IMR-90 (cell line): Measurements from ENCODE around the gene ABCG4.

Source experiments
- BHLHE40 ChIP-seq: fragments of 150-350 bp; IDR thresholded peaks from 2 replicates; pipeline ENCODE4 v1.6.1; 2016; ENCODE audit warnings: mild to moderate bottlenecking, low read depth, low read length
- CEBPB ChIP-seq: IDR thresholded peaks from 2 replicates; pipeline ENCODE4 v1.6.1; 2012; ENCODE audit warnings: low read depth, low read length, improper control_type of control experiment
- CHD1 ChIP-seq: IDR thresholded peaks from 2 replicates; pipeline ENCODE4 v1.6.1; 2012; ENCODE audit warnings: low read depth, low read length, improper control_type of control experiment
- ELK1 ChIP-seq: fragments of 150-350 bp; IDR thresholded peaks from 2 replicates; pipeline ENCODE4 v1.6.1; 2016; ENCODE audit warnings: low read depth, mild to moderate bottlenecking, low read length, moderate library complexity, borderline replicate concordance
- MAZ ChIP-seq: IDR thresholded peaks from 2 replicates; pipeline ENCODE4 v1.6.1; 2012; ENCODE audit warnings: low read depth, mild to moderate bottlenecking, low read length, improper control_type of control experiment, moderate library complexity, borderline replicate concordance
- MXI1 ChIP-seq: IDR thresholded peaks from 2 replicates; pipeline ENCODE4 v1.6.1; 2012; ENCODE audit warnings: low read depth, mild to moderate bottlenecking, low read length, moderate library complexity, borderline replicate concordance
- POLR2A ChIP-seq: IDR thresholded peaks from 2 replicates; pipeline ENCODE4 v1.6.1; 2012; ENCODE audit warnings: mild to moderate bottlenecking, low read depth, low read length
- RAD21 ChIP-seq: IDR thresholded peaks from 2 replicates; pipeline ENCODE4 v1.6.1; 2012; ENCODE audit warnings: low read length, improper control_type of control experiment
- RCOR1 ChIP-seq: IDR thresholded peaks from 2 replicates; pipeline ENCODE4 v1.6.1; 2012; ENCODE audit warnings: mild to moderate bottlenecking, low read length, improper control_type of control experiment; ENCODE audit not compliant: insufficient replicate concordance
- SMC3 ChIP-seq: fragments of 150-350 bp; IDR thresholded peaks from 2 replicates; pipeline ENCODE4 v1.6.1; 2016; ENCODE audit warnings: low read depth, mild to moderate bottlenecking, antibody characterized with exemption, low read length, moderate library complexity
- TF ChIP-seq, protein P1 (sequence below): conservative IDR thresholded peaks from 2 replicates; pipeline ENCODE4 v1.5.1; 2012; ENCODE audit warnings: mild to moderate bottlenecking, low read depth, low read length, improper control_type of control experiment
- TF ChIP-seq, protein P2 (sequence below): fragments of 150-350 bp; IDR thresholded peaks from 2 replicates; pipeline ENCODE4 v1.6.1; 2017; ENCODE audit warnings: mild to moderate bottlenecking, antibody characterized with exemption, low read length, low read depth

GRCh38 chr11:119188887-119189286 lies 40.0 kb downstream of the ABCG4 start:
- TF ChIP-seq, protein P1, sequence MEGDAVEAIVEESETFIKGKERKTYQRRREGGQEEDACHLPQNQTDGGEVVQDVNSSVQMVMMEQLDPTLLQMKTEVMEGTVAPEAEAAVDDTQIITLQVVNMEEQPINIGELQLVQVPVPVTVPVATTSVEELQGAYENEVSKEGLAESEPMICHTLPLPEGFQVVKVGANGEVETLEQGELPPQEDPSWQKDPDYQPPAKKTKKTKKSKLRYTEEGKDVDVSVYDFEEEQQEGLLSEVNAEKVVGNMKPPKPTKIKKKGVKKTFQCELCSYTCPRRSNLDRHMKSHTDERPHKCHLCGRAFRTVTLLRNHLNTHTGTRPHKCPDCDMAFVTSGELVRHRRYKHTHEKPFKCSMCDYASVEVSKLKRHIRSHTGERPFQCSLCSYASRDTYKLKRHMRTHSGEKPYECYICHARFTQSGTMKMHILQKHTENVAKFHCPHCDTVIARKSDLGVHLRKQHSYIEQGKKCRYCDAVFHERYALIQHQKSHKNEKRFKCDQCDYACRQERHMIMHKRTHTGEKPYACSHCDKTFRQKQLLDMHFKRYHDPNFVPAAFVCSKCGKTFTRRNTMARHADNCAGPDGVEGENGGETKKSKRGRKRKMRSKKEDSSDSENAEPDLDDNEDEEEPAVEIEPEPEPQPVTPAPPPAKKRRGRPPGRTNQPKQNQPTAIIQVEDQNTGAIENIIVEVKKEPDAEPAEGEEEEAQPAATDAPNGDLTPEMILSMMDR: no peak
- TF ChIP-seq RAD21: no peak
- no peak for TF ChIP-seq POLR2A
- TF ChIP-seq CEBPB: no peak
- TF ChIP-seq MAZ: no peak
- TF ChIP-seq MXI1: no peak
- no peak for TF ChIP-seq RCOR1
- no peak for TF ChIP-seq SMC3
- TF ChIP-seq, protein P2, sequence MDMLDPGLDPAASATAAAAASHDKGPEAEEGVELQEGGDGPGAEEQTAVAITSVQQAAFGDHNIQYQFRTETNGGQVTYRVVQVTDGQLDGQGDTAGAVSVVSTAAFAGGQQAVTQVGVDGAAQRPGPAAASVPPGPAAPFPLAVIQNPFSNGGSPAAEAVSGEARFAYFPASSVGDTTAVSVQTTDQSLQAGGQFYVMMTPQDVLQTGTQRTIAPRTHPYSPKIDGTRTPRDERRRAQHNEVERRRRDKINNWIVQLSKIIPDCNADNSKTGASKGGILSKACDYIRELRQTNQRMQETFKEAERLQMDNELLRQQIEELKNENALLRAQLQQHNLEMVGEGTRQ: no peak
- TF ChIP-seq ELK1: no peak
- TF ChIP-seq BHLHE40: no peak
- TF ChIP-seq CHD1: no peak
